Lower lobe of right lung (tissue), 2 donors: Measurements from ENCODE around the gene CRKL. TPM values are rescaled to one million over a fixed set of nuclear protein-coding genes. Genes with fewer than 3 reads are reported as not detected.
A peak's percentile ranks its signal among the peaks of the same experiment; 100 is the strongest.

Experiments used
- ATAC-seq, 2 donors: fragments of 200-7000 bp; cut with Tn5 transposase; one replicate each; pipeline ENCODE4 v1.9.1; 2020 to 2022; ENCODE audit warnings: mild to moderate bottlenecking in 2 of 2, moderate library complexity in 2 of 2
- DNase-seq: peaks from one replicate; pipeline ENCODE4 v3.0.0-alpha.2; 2020
- H3K27ac ChIP-seq: fragments of 200-600 bp; one replicate; pipeline ENCODE4 v1.8.0; 2022
- H3K27me3 ChIP-seq: fragments of 200-600 bp; one replicate; pipeline ENCODE4 v1.8.0; 2022; ENCODE audit warnings: low read depth
- H3K36me3 ChIP-seq: fragments of 200-600 bp; one replicate; pipeline ENCODE4 v1.8.0; 2022; ENCODE audit warnings: mild to moderate bottlenecking
- H3K4me1 ChIP-seq: fragments of 200-600 bp; one replicate; pipeline ENCODE4 v1.8.0; 2022
- H3K4me3 ChIP-seq: fragments of 200-600 bp; one replicate; pipeline ENCODE4 v1.8.0; 2022; ENCODE audit warnings: mild to moderate bottlenecking
- H3K9me3 ChIP-seq: fragments of 200-600 bp; one replicate; pipeline ENCODE4 v1.8.0; 2022
- intact Hi-C: fragments of 100-400 bp; cut with DNase I; formaldehyde crosslinking; loops from one replicate; pipeline ENCODE4 v1.11.0; 2022
- total RNA-seq: library from RNA; stranded (reverse); fragmentation: NEBNext Ultra II Directional; extraction: Animal tissue kit (Norgen Biotek cat#: 25700); gene quantifications from one replicate; pipeline ENCODE4 v1.2.1, GENCODE V29; 2021
- TF ChIP-seq, protein P1 (sequence below): fragments of 200-600 bp; IDR thresholded peaks from one replicate; pipeline ENCODE4 v1.8.0; 2022; ENCODE audit warnings: antibody characterized with exemption, mild to moderate bottlenecking
- donor health status: DM: no; HTN: yes; CAD: no; lungs with severe emphysema.

The CRKL gene
- total RNA-seq, 1 donor from 2014 or later: 53.5 TPM

- H3K4me1 ChIP-seq: peaks cover 33% of the 10 kb centered on the region
- DNase-seq (no peak), ATAC-seq (peak; percentile 14 to 30)
- TF ChIP-seq, protein P1, sequence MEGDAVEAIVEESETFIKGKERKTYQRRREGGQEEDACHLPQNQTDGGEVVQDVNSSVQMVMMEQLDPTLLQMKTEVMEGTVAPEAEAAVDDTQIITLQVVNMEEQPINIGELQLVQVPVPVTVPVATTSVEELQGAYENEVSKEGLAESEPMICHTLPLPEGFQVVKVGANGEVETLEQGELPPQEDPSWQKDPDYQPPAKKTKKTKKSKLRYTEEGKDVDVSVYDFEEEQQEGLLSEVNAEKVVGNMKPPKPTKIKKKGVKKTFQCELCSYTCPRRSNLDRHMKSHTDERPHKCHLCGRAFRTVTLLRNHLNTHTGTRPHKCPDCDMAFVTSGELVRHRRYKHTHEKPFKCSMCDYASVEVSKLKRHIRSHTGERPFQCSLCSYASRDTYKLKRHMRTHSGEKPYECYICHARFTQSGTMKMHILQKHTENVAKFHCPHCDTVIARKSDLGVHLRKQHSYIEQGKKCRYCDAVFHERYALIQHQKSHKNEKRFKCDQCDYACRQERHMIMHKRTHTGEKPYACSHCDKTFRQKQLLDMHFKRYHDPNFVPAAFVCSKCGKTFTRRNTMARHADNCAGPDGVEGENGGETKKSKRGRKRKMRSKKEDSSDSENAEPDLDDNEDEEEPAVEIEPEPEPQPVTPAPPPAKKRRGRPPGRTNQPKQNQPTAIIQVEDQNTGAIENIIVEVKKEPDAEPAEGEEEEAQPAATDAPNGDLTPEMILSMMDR: no peak
- H3K9me3 ChIP-seq: peaks cover 4% of the 10 kb centered on the region
- H3K36me3 ChIP-seq: peaks cover 26% of the 10 kb centered on the region
- no peaks in the 10 kb centered on the region for H3K27me3 ChIP-seq
- peak overlapping the region; percentile 92 for H3K27ac ChIP-seq
- peak overlapping the region; percentile 90 for H3K4me3 ChIP-seq
- intact Hi-C loops: no loop called here
These were observed 65.3 kb downstream of the CRKL start for GRCh38 chr22:20982563-20982882.

DNA sequence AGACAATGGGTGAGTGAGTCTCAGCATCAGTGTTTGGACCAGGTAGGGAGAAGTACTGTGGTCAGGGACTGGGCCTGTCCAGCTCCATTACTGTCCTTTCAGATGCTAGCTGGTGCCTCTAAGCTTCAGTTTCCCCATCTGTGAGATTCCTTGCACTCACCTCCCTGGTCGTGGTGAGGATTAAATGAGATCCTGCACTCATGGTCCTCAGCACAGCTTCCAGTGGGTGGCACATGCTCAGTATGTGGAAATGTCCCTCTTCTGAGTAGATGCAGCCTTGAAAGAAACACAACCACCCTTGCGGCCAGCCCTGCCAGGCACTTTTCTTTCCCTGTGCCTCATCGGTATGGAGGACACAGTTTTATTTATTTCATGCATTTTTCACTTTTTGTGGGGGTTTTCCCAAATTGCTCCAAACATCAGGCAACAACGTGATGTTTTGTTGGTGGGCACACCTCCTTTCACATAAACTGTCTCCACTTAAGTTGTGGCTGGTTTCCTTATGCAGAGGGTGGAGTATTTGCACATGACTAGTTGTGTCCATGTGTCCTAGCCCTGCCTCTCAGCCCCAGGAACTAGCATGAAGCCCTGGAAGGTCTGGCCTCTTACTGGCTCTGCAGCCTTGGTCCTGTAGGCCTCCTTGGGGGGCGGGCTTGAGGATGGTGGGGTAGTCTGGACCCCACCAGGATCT lies 66.0 kb downstream of the CRKL start:
- DNase-seq (no peak), ATAC-seq (no peak)
- no peaks in the 10 kb centered on the region for H3K27me3 ChIP-seq
- peaks cover 33% of the 10 kb centered on the region for H3K4me1 ChIP-seq
- H3K27ac ChIP-seq: peak overlapping the region; percentile 92
- H3K9me3 ChIP-seq: peaks cover 4% of the 10 kb centered on the region
- peak overlapping the region; percentile 90 for H3K4me3 ChIP-seq
- H3K36me3 ChIP-seq: peaks cover 33% of the 10 kb centered on the region
- intact Hi-C loops: no loop called here
- TF ChIP-seq, protein P1: no peak

- intact Hi-C loops: no loop called here
- Histone ChIP-seq H3K4me3 (no peak overlapping the region), H3K36me3 (peaks cover 47% of the 10 kb centered on the region), H3K27ac (no peak overlapping the region), H3K4me1 (peaks cover 19% of the 10 kb centered on the region), H3K27me3 (no peaks in the 10 kb centered on the region), H3K9me3 (no peaks in the 10 kb centered on the region)
- ATAC-seq (no peak), DNase-seq (no peak)
- TF ChIP-seq, protein P1: no peak
These were observed 68.5 kb downstream of the CRKL start for GRCh38 chr22:20985720-20986119.

GRCh38 chr22:20986365-20986764 lies 69.2 kb downstream of the CRKL start:
- H3K27me3 ChIP-seq: no peaks in the 10 kb centered on the region
- peaks cover 12% of the 10 kb centered on the region for H3K4me1 ChIP-seq
- H3K4me3 ChIP-seq: no peak overlapping the region
- DNase-seq (no peak), ATAC-seq (no peak)
- TF ChIP-seq, protein P1: no peak
- H3K36me3 ChIP-seq: peaks cover 54% of the 10 kb centered on the region
- intact Hi-C loops: no loop called here
- no peak overlapping the region for H3K27ac ChIP-seq
- H3K9me3 ChIP-seq: no peaks in the 10 kb centered on the region

DNA sequence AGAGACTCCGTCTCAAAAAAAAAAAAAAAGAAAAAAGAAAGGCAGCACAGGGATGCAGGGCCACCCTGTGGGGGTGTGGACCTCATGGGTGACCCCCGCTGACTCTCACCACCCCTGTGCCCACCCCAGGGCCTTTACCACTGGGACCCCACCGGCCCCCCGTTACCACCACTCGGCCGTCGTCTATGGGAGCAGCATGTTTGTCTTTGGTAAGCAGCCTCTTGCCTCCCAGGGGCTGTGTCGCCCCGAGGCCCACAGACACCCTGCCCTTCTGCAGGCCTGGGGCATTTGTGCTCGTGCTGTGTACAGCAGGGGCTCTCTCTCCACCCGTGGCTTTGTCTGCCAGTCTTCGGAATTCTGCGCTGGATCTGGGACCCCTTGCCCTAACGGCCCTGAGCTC lies 70.2 kb downstream of the CRKL start:
- TF ChIP-seq, protein P1: no peak
- ATAC-seq: no peak
- Histone ChIP-seq H3K4me3 (no peak overlapping the region), H3K27ac (no peak overlapping the region), H3K36me3 (peaks cover 64% of the 10 kb centered on the region), H3K4me1 (peaks cover 9% of the 10 kb centered on the region), H3K27me3 (no peaks in the 10 kb centered on the region), H3K9me3 (no peaks in the 10 kb centered on the region)
- DNase-seq: no peak
- intact Hi-C loops: no loop called here
